Stomach (tissue), 9 donors: ENCODE data around the gene SPSB4. TPM values are rescaled to one million over a fixed set of nuclear protein-coding genes. Genes with fewer than 3 reads are reported as not detected.

Experiments used
- DNase-seq, 2 donors: peaks; one replicate each; pipeline versions ENCODE4 v3.0.0 to v3.0.0-alpha.2; 2013 to 2019
- H3K27ac ChIP-seq, 5 donors: fragments of 200-600 bp in 4 of 5; sonication (generic) in 4 of 5; one replicate each; pipeline ENCODE4 v1.5.1; 2013 to 2019; ENCODE audit warnings: mild to moderate bottlenecking in 1 of 5, moderate library complexity in 1 of 5
- H3K27me3 ChIP-seq, 3 donors: fragments of 200-600 bp; sonication (generic); one replicate each; pipeline ENCODE4 v1.5.1; 2017 to 2019; ENCODE audit warnings: mixed run types in 1 of 3
- H3K36me3 ChIP-seq, 4 donors: fragments of 200-600 bp; sonication (generic); 1 replicate in 3 of 4; 2 replicates in 1 of 4; pipeline ENCODE4 v1.5.1; 2016 to 2019
- H3K4me1 ChIP-seq, 4 donors: fragments of 200-600 bp; sonication (generic); one replicate each; pipeline ENCODE4 v1.5.1; 2016 to 2019
- H3K4me3 ChIP-seq, 4 donors: fragments of 200-600 bp; sonication (generic) in 3 of 4; one replicate each; pipeline ENCODE4 v1.5.1; 2016 to 2019; ENCODE audit warnings: mild to moderate bottlenecking in 1 of 4
- H3K9me3 ChIP-seq, 4 donors: fragments of 200-600 bp; sonication (generic); one replicate each; pipeline ENCODE4 v1.5.1; 2016 to 2019
- EP300 ChIP-seq: sonication (generic); formaldehyde crosslinking; IDR thresholded peaks from one replicate; pipeline ENCODE4 v1.6.1; 2017; ENCODE audit warnings: antibody characterized with exemption
- POLR2A ChIP-seq, 4 donors: fragments of 450-650 bp; IDR thresholded peaks; one replicate each; pipeline ENCODE4 v1.6.1; 2016; ENCODE audit warnings: antibody characterized with exemption in 4 of 4, control low read depth in 2 of 4, mild to moderate bottlenecking in 1 of 4, moderate library complexity in 1 of 4
- POLR2AphosphoS5 ChIP-seq, 3 donors: sonication (generic); formaldehyde crosslinking; IDR thresholded peaks; one replicate each; pipeline ENCODE4 v1.6.1; 2016; ENCODE audit warnings: antibody characterized with exemption in 3 of 3
- WGBS, 5 donors: extraction: QIAGEN DNeasy Blood & Tissue Kit in 3 of 5; methylation state at CpG; one replicate each; pipeline versions ENCODE4 v1.1.5 to v1.1.7; 2013 to 2018; 5-methylcytosine and 5-hydroxymethylcytosine counted together
- intact Hi-C: fragments of 100-400 bp; cut with DNase I; formaldehyde crosslinking; loops from one replicate; pipeline ENCODE4 v1.15.1; 2023; ENCODE audit warnings: low total_unique reads
- polyA plus RNA-seq, 3 donors: library from polyadenylated mRNA; stranded (reverse); fragments of 200-250 nt; gene quantifications; one replicate each; pipeline ENCODE4 v1.2.3, GENCODE V29; 2013
- total RNA-seq, 5 donors: library from RNA; depleted of rRNA; stranded (reverse); fragments of >200 nt; gene quantifications; one replicate each; pipeline versions ENCODE4 v1.1.0 to v1.2.3, GENCODE V29; 2014 to 2016
- TF ChIP-seq, protein P1 (sequence below), 7 experiments: fragments of 450-650 bp in 4 of 7; fragments of 200-600 bp in 3 of 7; sonication (generic) in 3 of 7; IDR thresholded peaks; one replicate each; pipeline ENCODE4 v1.5.1; 2016 to 2019; ENCODE audit warnings: antibody characterized with exemption in 7 of 7, control low read depth in 2 of 7, mild to moderate bottlenecking in 1 of 7
- donor health status: healthy with polysubstance abuse.
- donor health status: Bipolar disorder and iron deficiency.
- donor health status: healthy.

Gene SPSB4
- total and polyA plus RNA-seq, 8 donors: 0.05 to 2.4 (median 1.8) TPM; not detected in 5

DNA sequence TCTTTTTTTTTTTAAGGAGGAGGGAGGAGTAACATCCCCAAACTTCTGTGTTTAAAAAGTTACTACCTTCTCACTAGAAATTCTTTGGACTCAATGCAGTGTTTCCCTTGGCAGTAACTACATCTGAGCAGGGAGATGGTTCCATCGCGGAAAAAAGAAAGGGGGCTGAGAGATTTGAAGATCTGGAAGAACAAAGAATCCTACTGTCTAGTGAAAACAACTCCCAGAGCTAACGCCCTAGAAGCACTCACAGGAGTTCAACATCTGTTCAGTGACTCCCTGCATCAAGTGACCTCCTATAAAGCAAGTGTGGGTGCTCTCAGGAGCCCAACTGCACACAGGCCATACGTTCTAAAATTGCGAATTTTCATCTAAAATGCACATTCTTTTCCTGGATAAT, 113.7 kb downstream of the SPSB4 start:
- no peak overlapping the region for H3K4me3 ChIP-seq
- no peaks in the 10 kb centered on the region for H3K27me3 ChIP-seq
- TF ChIP-seq EP300: no peak
- TF ChIP-seq, protein P1, sequence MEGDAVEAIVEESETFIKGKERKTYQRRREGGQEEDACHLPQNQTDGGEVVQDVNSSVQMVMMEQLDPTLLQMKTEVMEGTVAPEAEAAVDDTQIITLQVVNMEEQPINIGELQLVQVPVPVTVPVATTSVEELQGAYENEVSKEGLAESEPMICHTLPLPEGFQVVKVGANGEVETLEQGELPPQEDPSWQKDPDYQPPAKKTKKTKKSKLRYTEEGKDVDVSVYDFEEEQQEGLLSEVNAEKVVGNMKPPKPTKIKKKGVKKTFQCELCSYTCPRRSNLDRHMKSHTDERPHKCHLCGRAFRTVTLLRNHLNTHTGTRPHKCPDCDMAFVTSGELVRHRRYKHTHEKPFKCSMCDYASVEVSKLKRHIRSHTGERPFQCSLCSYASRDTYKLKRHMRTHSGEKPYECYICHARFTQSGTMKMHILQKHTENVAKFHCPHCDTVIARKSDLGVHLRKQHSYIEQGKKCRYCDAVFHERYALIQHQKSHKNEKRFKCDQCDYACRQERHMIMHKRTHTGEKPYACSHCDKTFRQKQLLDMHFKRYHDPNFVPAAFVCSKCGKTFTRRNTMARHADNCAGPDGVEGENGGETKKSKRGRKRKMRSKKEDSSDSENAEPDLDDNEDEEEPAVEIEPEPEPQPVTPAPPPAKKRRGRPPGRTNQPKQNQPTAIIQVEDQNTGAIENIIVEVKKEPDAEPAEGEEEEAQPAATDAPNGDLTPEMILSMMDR (IDR thresholded peaks at IDR 0.05): no peak
- no peak for TF ChIP-seq POLR2A (IDR thresholded peaks at IDR 0.05)
- TF ChIP-seq POLR2AphosphoS5 (IDR thresholded peaks at IDR 0.05): no peak
- no peaks in the 10 kb centered on the region for H3K4me1 ChIP-seq
- peaks cover 0 to 28% (median 15%) of the 10 kb centered on the region in 4 donors for H3K9me3 ChIP-seq
- WGBS, 5 donors: 69 to 78% (median 75%) methylated on average over 5 of the region's 5 CpGs
- no peak for DNase-seq
- H3K36me3 ChIP-seq: no peaks in the 10 kb centered on the region
- intact Hi-C loops: no loop called here
- H3K27ac ChIP-seq: no peak overlapping the region

DNA sequence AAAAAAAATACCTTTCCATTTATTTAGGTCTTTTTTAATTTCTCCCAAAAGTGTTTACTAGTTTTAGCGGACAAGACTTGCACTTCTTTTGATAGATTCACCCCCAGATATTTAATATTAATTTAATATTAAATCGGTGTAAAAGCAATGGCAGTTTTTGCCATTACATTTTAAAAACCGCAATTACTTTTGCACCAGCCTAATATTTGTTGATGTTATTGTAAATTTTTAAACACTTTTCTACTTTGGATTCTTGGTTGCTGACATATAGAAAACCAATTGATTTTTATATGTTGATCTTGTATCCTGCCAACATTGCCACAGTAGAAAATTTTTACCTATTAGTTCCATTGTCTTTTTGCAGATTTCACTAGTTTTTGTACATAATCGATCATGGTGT, 116.5 kb downstream of the SPSB4 start:
- no peak overlapping the region for H3K4me3 ChIP-seq
- no peak for DNase-seq
- no peak overlapping the region for H3K27ac ChIP-seq
- no peaks in the 10 kb centered on the region for H3K27me3 ChIP-seq
- H3K4me1 ChIP-seq: no peaks in the 10 kb centered on the region
- intact Hi-C loops: no loop called here
- WGBS, 5 donors: 89 to 94% (median 92%) methylated on average over 4 of the region's 4 CpGs
- TF ChIP-seq EP300 (no peak), POLR2A (IDR thresholded peaks at IDR 0.05) (no peak), POLR2AphosphoS5 (IDR thresholded peaks at IDR 0.05) (no peak)
- TF ChIP-seq, protein P1 (IDR thresholded peaks at IDR 0.05): no peak
- no peaks in the 10 kb centered on the region for H3K36me3 ChIP-seq
- H3K9me3 ChIP-seq: peaks cover 0 to 14% (median 0%) of the 10 kb centered on the region in 4 donors

DNA sequence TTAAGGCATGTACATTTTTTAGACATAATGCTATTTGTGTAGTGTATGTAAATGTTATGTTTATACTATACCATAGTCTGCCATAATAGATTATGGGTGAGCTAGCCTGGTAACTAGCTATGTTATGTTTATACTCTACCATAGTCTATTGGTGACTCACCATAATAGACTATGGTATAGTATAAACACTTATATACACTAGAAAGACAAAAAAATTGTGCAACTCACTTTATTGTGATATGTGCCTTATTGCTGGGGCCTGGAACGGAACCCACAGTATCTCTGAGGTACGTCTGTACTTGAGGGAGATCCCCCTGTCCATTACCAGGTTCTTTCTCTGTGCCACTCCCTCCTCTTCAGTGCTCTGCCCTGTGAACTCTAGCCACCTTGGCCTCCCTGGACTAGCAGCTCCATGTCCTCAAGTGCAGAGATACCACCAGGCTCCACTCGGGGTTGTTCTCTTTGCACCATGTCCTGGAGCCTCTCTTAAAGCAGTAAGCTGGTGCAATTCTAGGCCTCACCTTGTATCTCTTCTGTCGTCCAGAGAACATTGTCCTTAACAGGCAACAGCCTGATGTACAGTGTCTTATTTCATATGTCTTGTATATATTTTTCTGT, 119.6 kb downstream of the SPSB4 start:
- TF ChIP-seq POLR2A (IDR thresholded peaks at IDR 0.05): no peak
- no peak for TF ChIP-seq EP300
- TF ChIP-seq POLR2AphosphoS5 (IDR thresholded peaks at IDR 0.05): no peak
- TF ChIP-seq, protein P1 (IDR thresholded peaks at IDR 0.05): no peak
- no peaks in the 10 kb centered on the region for H3K36me3 ChIP-seq
- H3K27me3 ChIP-seq: peaks cover 0 to 6% (median 4%) of the 10 kb centered on the region in 3 donors
- DNase-seq: no peak
- H3K27ac ChIP-seq: no peak overlapping the region
- no peaks in the 10 kb centered on the region for H3K4me1 ChIP-seq
- no peak overlapping the region for H3K4me3 ChIP-seq
- intact Hi-C loops: no loop called here
- peaks cover 0 to 14% (median 0%) of the 10 kb centered on the region in 4 donors for H3K9me3 ChIP-seq
- WGBS, 5 donors: 76 to 89% (median 87%) methylated on average over 4 of the region's 4 CpGs

DNA sequence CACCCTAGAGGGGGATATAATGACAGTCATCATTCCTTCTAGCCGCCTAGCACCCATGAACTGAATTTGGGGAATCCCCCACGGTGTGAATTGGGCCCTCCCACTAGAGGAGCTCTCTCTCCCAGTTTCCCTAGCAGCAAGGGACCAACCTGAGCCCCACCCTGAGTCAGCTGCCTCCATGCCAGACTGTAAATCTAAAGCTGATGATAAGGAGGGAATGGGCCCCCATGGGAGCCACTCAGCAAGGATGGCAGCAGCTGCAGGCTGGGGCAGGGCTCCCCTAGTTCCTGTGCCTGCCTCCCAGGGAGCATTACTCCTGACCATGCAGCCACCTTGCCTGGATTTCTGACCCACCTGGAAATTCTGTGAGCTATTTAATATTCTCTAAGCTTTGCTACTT, 123.5 kb downstream of the SPSB4 start:
- H3K36me3 ChIP-seq: no peaks in the 10 kb centered on the region
- H3K4me3 ChIP-seq: no peak overlapping the region
- TF ChIP-seq POLR2A (IDR thresholded peaks at IDR 0.05): no peak
- TF ChIP-seq, protein P1 (IDR thresholded peaks at IDR 0.05): no peak
- no peak for TF ChIP-seq POLR2AphosphoS5 (IDR thresholded peaks at IDR 0.05)
- no peak for TF ChIP-seq EP300
- H3K4me1 ChIP-seq: no peaks in the 10 kb centered on the region
- peaks cover 0 to 6% (median 4%) of the 10 kb centered on the region in 3 donors for H3K27me3 ChIP-seq
- intact Hi-C loops: no loop called here
- WGBS, 5 donors: 33 to 64% (median 55%) methylated on average over 2 of the region's 2 CpGs
- peaks cover 0 to 5% (median 0%) of the 10 kb centered on the region in 4 donors for H3K9me3 ChIP-seq
- no peak for DNase-seq
- no peak overlapping the region for H3K27ac ChIP-seq
